ENCODE measurements around the gene SKOR1. TPM values are rescaled to one million over a fixed set of nuclear protein-coding genes. Genes with fewer than 3 reads are reported as not detected.

Gene SKOR1
- polyA plus RNA-seq, 1 experiment, result 0.02 TPM

- Histone ChIP-seq H3K4me3 (ENCODE audit: low read depth, low read length) (no peak overlapping the region), H3K36me3 (ENCODE audit: control insufficient read depth, insufficient read depth, low read length) (no peaks in the 10 kb centered on the region), H3K27me3 (ENCODE audit: control insufficient read depth, insufficient read depth, low read length) (no peaks in the 10 kb centered on the region)
- no peak for TF ChIP-seq CTCF (IDR thresholded peaks at IDR 0.05; ENCODE audit: insufficient read depth, low read depth, low read length)
- CTCF ChIA-PET, result interaction anchor here (0.6 kb wide), 1 partner anchor 13 kb away, joined by 4 read pairs; no protein-coding TSS in a partner anchor
- POLR2A ChIA-PET, result no interaction called here
- DNase-seq (ENCODE audit: low read depth), result no peak
Observed at GRCh38 chr15:67880651-67881182, 55.4 kb downstream of the SKOR1 start.

GRCh38 chr15:67882487-67883233 is 57.4 kb downstream of the SKOR1 start:
- CTCF ChIA-PET, result interaction anchor here (0.7 to 2.2 kb wide), 4 partner anchors 8 to 328 kb away, joined by 3 to 11 read pairs (median 6); no protein-coding TSS in a partner anchor
- POLR2A ChIA-PET, result no interaction called here
- Histone ChIP-seq H3K4me3 (ENCODE audit: low read depth, low read length) (no peak overlapping the region), H3K36me3 (ENCODE audit: control insufficient read depth, insufficient read depth, low read length) (no peaks in the 10 kb centered on the region), H3K27me3 (ENCODE audit: control insufficient read depth, insufficient read depth, low read length) (no peaks in the 10 kb centered on the region; the same call in 1 of the 2 replicates)
- DNase-seq (ENCODE audit: low read depth), result no peak
- no peak for TF ChIP-seq CTCF (IDR thresholded peaks at IDR 0.05; ENCODE audit: insufficient read depth, low read depth, low read length)

GRCh38 chr15:67883234-67883773 is 58.0 kb downstream of the SKOR1 start:
- ChIA-PET POLR2A (no interaction called here), CTCF (interaction anchor here (0.7 to 2.2 kb wide), 5 partner anchors 9 to 328 kb away, joined by 3 to 11 read pairs (median 5); no protein-coding TSS in a partner anchor)

GRCh38 chr15:67884009-67884408 is 58.7 kb downstream of the SKOR1 start:
- CTCF ChIA-PET, result interaction anchor here (1.7 to 2.2 kb wide), 4 partner anchors 10 to 327 kb away, joined by 5 to 11 read pairs (median 6); no protein-coding TSS in a partner anchor
- no peak for DNase-seq (ENCODE audit: low read depth)
- H3K36me3 ChIP-seq (ENCODE audit: control insufficient read depth, insufficient read depth, low read length), result no peaks in the 10 kb centered on the region
- H3K4me3 ChIP-seq (ENCODE audit: low read depth, low read length), result no peak overlapping the region
- no peak for TF ChIP-seq CTCF (IDR thresholded peaks at IDR 0.05; ENCODE audit: insufficient read depth, low read depth, low read length)
- POLR2A ChIA-PET, result interaction anchor here (0.6 kb wide), 1 partner anchor 12 kb away, joined by 3 read pairs; no protein-coding TSS in a partner anchor
- H3K27me3 ChIP-seq (ENCODE audit: control insufficient read depth, insufficient read depth, low read length), result peaks cover 2% of the 10 kb centered on the region; the same call in 1 of the 2 replicates

More at GRCh38 chr15:67883234-67883773, 58.0 kb downstream of the SKOR1 start:
- peaks cover 1% of the 10 kb centered on the region; the same call in 1 of the 2 replicates for H3K27me3 ChIP-seq (ENCODE audit: control insufficient read depth, insufficient read depth, low read length)
- DNase-seq (ENCODE audit: low read depth), result no peak
- no peak overlapping the region for H3K4me3 ChIP-seq (ENCODE audit: low read depth, low read length)
- TF ChIP-seq CTCF (IDR thresholded peaks at IDR 0.05; ENCODE audit: insufficient read depth, low read depth, low read length), result no peak
- H3K36me3 ChIP-seq (ENCODE audit: control insufficient read depth, insufficient read depth, low read length), result no peaks in the 10 kb centered on the region

Small RNAs within 50 kb of the gene (small RNA-seq; reads per million reads assigned to genes)
- gene RNU6-1 (ENCODE audit: insufficient read length, low read depth, low replicate concordance), result 0.63 reads per million

Other genes with a start within 250 kb of the SKOR1 start
- gene RNU6-1, start 14.5 kb downstream of the SKOR1 start, polyA plus RNA-seq (2011; rRNA removed), result not detected in 2 replicates
- 37.4 and 42.3 TPM in 2 replicates for gene PIAS1, start 228.8 kb downstream of the SKOR1 start, polyA plus RNA-seq (2011; rRNA removed)

All from BJ (cell line).